Activated CD8-positive, alpha-beta memory T cell treated with anti-CD3 and anti-CD28 coated beads, Interleukin-2, amount 50 U/mL, for 24 hours (primary cell): ENCODE data around the gene VTI1A.

Experiments
- DNase-seq: peaks from one replicate; pipeline ENCODE4 v3.0.0-alpha.2; 2020; ENCODE audit errors: extremely low read depth

The VTI1A gene

GRCh38 chr10:112507046-112507445 lies 60.0 kb downstream of the VTI1A start:
- DNase-seq, result no peak

GRCh38 chr10:112507988-112508387 lies 61.0 kb downstream of the VTI1A start:
- no peak for DNase-seq

GRCh38 chr10:112509558-112510291 lies 62.7 kb downstream of the VTI1A start:
- DNase-seq, result no peak

- DNase-seq, result no peak
Observed at GRCh38 chr10:112510384-112510783, 63.4 kb downstream of the VTI1A start.

- no peak for DNase-seq
Observed at GRCh38 chr10:112512294-112512693, 65.3 kb downstream of the VTI1A start.

GRCh38 chr10:112515126-112515525 lies 68.1 kb downstream of the VTI1A start:
- no peak for DNase-seq

- DNase-seq, result no peak
Observed at GRCh38 chr10:112515852-112516251, 68.8 kb downstream of the VTI1A start.

- DNase-seq, result no peak
Observed at GRCh38 chr10:112517451-112517862, 70.4 kb downstream of the VTI1A start.

GRCh38 chr10:112519133-112519761 lies 72.2 kb downstream of the VTI1A start:
- no peak for DNase-seq

- no peak for DNase-seq
Observed at GRCh38 chr10:112520914-112521313, 73.9 kb downstream of the VTI1A start.

GRCh38 chr10:112524641-112525040 lies 77.6 kb downstream of the VTI1A start:
- DNase-seq, result no peak

- DNase-seq, result no peak
Observed at GRCh38 chr10:112525200-112525599, 78.2 kb downstream of the VTI1A start.

GRCh38 chr10:112526139-112526538 lies 79.1 kb downstream of the VTI1A start:
- DNase-seq, result no peak

GRCh38 chr10:112526906-112527305 lies 79.9 kb downstream of the VTI1A start:
- DNase-seq, result no peak

GRCh38 chr10:112528235-112528634 lies 81.2 kb downstream of the VTI1A start:
- DNase-seq, result no peak

GRCh38 chr10:112531421-112531820 lies 84.4 kb downstream of the VTI1A start:
- no peak for DNase-seq

- DNase-seq, result no peak
Observed at GRCh38 chr10:112532189-112532588, 85.2 kb downstream of the VTI1A start.

GRCh38 chr10:112532956-112533355 lies 85.9 kb downstream of the VTI1A start:
- DNase-seq, result no peak

GRCh38 chr10:112533916-112534315 lies 86.9 kb downstream of the VTI1A start:
- no peak for DNase-seq

GRCh38 chr10:112535531-112535951 lies 88.5 kb downstream of the VTI1A start:
- DNase-seq, result no peak

- DNase-seq, result no peak
Observed at GRCh38 chr10:112536663-112537062, 89.6 kb downstream of the VTI1A start.

- no peak for DNase-seq
Observed at GRCh38 chr10:112538168-112538567, 91.2 kb downstream of the VTI1A start.

GRCh38 chr10:112539340-112539739 lies 92.3 kb downstream of the VTI1A start:
- no peak for DNase-seq
